ENCODE results near the gene PLXNA4. TPM values are rescaled to one million over a fixed set of nuclear protein-coding genes. Genes with fewer than 3 reads are reported as not detected.

The PLXNA4 gene
- polyA plus RNA-seq, 3 donors, result 14.2 to 15.0 (median 14.6) TPM

DNA sequence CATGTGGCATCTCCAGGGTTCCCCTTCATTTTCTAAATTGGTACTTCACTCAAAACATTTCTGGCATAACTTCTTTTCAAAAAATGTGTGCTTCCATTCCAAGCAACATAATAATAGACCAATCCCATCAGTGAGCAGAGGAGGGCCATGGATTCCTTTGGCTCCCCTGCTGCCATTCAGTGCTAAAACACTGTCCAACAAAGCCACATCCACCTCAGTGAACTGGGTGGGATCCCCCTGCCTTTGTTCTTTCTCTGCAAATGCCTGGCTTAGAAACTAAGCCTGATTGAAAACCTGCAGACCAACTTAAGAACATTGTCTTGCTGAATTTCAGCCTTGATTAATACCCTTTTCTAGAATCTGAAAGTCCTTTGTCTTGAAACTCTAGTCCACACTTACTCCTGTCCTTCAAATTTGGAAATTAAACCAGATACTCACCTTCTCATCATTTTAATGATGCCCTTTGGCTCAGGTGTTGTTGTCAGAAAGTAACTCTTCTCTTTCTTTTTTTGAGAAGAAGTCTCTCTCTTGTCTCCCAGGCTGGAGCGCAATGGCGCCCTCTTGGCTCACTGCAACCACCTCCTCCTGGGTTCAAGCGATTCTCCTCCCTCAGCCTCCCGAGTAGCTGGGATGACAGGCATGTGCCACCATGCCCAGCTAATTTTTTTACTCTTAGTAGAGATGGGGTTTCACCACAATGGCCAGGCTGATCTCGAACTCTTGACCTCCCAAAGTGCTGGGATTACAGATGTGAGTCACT lies 132.3 kb downstream of the PLXNA4 start:
- DNase-seq, result no peak

DNA sequence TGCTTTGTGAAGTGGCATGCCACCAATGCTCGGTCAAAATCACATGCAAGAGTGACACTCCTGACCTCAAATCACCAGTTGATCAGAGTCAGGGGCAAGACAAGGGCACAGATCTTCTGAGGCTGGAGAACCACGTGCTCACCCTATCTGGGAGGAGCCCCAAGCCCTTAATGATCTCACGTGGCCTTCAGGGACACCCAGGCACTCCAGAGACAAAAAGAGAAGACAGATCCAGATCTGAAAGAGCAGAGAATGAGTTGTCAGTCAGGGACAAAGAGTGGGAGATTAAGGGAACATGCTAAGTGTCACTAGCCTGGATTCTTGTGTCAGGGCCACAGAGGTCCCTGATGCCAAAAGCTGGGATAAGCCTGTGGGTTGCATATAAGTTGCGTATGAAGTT lies 134.3 kb downstream of the PLXNA4 start:
- no peak for DNase-seq

DNA sequence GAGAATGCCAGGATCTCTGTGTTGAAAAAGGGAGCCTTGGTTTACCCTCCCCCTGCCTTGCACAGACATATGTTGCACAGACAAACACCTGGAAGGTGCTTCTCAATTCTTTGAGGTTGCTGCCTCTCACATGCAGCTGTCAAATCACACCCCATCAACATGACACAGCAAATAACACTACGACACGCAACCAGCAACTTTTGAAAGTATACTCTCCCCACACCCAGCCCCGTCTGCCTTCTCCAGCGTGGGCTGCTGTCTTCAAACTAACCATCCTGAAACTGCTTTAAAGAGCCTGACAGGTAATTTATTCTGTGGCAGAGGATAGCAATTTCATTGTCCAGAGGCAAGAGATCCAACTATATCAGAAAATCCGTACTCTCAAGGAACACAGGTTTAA lies 136.1 kb downstream of the PLXNA4 start:
- DNase-seq, result no peak

DNA sequence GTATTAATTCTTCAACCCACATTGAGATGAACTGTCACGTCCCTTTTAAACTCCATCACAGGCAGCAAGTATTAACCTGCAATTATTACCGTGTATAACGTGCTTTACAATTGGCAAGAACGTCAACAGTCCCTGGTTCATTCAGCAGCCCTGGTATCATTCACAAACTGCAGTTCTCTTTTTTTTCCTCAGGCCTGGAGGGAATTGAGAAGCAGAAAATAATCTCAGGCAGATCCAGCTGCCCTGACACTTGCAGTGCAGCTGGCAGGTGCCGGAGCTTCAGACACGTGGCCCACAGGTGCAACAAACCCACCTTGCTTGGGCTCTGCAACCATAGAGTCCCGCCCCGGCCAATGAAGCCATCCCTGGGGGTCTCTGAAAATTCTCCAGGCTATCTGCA lies 137.3 kb downstream of the PLXNA4 start:
- DNase-seq, result no peak

DNA sequence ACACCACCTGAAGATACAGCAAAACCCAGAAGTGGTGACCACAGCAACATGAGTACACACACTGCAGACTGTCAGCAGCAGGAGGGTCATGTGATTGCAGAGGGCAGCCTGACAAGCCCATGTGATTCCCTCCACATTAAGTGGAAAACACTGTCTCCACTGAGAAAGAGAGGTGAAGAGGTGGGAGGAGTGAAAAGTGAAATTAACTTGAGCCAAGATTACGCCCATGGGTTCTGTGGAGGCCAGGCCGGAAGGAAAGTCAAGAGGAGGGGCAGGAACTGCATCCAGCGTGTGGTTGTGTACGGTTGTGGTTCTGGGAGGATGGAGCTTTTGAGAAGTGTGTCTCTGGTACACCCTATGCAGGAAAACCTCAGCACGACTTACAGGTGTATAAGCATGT lies 138.5 kb downstream of the PLXNA4 start:
- DNase-seq, result no peak

DNA sequence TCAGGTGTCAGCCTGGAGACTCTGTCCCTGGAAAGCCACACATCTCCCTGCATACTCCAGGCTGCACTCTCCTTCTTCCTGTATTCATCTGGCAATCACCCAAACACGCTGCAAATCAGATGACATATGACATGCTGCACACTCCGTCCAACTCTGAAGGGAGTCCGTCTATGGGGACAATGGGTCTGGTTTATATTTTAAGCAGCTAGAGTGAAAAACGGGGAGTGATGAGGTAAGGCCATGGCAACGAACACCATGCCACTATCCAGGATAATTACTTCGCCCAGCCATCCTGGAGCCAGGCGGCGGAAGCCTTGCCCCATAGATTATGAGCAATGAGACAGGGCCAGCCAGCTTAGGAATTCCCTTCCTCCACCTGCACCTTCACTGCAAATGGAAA lies 140.1 kb downstream of the PLXNA4 start:
- DNase-seq, result no peak

DNA sequence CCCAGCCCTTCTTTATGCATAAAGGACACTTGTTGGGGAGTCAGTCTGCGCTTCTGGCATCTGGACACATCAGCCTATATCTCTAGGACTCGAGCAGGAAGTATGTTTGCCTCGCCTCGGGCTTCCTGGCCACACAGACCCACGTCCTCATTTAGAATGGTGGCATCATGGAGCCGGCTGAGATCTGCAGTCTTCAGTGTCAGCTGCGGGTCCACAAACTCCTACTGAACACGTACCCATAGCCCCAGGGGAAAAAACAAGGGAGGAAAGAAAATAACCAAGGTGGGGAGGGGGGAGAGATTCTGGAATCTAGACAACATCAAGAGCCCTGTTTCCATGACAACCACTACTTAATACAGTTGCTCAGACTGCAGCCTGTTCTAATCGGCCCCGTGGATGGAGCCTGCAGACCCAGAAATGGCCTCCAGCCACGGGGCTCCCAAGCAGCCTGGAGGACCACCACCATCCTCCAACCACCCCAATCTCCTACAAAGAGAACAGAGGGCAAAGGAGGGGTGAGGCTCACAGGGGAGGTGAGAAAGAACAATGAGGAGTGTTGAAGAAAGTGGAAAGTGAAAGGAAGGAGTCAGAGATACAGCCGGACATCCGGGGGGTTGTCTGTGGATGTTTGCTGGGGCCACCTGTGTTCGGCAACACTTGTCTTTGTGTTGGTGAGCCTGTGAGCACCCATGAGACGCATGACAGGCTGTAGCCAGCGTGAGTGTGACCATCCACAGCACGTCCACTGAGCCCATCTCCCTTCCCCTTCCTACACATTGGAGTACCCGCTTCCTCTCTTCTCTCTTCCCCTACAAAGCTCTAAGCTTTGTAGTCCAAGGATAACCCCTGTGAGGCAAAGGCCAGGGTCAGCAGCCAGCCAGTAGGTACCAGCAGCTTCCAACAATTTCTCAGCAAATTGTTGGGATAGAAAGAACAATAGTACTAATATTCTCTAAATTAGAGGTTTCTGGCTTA lies 141.0 kb downstream of the PLXNA4 start:
- DNase-seq, result no peak

DNA sequence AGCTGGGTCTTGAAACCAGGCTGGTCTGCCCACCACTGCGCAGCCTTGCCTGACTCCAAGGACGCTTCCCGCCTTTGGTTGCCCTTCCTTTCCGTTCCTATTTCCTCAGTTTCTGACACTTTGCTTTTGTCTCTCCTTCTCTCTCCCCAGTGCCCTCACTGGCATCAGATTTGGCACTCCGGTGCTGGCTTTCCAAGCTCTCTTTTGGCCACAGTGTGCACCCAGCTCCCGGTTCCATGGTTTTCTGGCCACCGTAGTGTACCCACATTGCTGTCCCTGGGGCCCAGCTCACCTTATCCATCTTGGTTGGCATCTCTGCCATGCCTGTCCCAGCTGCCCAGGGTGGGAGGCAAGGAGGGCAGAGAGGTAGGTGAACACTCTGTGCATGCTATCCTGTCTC lies 142.2 kb downstream of the PLXNA4 start:
- DNase-seq, result no peak

DNA sequence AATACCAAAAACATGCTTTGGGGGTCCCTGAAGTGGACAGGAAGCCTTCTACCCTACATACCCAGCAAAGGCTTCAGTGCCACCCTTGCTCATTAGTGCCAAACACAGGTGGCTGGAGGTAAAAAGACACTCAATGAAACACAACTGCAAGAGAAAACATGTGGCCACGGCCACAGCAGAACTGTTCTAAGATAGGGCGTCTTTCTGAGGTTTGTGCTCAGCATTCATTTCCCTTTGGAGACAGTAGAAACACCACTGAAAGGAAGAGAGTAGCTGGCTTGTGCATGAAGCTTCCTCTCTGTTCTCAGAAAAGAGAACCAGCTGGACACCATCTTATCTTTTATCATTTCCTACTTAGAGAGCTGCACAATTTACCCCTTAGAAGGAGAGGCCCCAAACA lies 143.0 kb downstream of the PLXNA4 start:
- no peak for DNase-seq

DNA sequence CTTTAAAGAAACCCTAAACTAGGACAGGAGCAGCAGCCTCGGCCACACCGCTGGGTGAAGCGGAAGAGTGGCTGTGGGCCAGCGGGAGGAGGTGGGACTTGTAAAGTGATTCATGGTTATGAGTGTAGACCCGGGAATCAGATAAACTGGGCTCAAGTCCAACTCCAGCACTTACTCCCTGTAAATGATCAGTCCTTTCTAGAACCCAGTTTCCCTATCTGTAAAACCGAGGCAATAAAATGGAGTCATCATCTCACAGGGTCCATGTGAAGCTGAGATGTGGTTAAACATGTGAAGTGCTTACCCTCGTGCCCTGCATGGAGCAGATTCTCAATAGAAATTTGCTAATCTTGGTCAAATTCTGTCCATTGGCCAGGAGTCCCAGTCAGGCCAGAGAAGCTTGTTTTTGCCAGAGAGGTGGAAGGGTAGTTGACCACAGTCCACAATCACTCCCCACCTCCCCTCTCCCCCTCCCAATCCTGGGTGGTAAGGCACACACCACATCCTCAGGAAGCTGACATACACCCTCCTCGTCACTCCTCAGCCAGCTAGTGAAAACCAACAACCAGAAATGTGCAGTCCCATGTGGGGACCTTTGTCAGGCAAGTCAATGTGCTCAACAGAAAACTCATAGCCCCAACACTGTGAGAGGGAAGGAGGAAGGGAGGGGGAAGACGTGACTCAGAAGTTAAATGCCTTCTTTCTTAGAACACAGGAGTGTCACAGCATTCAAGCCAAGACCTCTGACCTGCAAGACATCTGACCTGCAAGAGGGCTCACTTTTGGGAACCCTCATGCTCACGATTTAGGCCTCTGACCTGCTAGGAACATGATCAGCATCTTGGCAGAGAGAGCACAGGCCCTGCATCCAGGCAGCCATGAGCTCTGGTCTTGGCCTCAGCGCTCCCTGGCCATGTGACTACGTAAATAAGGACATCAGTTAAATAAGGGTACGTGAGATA lies 145.1 kb downstream of the PLXNA4 start:
- no peak for DNase-seq

DNA sequence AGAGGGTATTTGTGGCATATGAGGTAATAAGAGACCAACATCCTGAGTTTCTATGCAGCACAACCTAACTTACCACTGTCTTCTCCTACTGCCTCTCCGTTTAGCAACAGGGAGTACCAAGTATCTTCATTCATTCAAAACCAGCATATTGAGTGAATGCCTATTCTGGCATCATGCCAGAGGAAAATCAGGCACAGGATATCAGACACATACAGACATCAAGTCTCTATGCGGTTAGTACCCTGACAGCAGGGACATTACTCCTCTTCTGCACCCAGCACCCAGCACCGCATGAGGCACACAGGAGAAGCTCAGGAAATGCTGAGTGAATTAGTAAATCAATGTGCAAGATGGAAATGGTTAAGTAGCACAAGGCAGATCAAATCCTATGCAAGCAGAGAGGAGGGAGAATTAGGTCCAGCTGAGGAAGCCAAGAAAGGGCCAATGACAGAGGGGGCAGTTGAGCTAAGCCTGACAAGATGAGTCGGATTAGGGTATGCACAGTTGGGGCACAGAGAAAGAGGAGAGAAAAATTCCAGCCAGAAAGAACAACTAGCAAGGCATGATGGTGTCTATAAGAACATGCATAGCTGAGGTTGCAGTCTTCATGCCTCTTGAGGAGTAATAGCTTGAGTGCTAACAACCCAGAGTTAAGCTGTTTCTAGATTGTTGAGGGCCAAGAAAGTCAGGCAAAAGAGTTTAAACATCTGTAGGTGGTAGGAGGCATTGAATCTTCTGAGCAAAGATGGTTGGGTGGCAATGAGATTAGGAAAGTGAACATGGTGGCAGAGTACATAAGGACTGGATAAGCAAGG lies 146.0 kb downstream of the PLXNA4 start:
- DNase-seq, result no peak

DNA sequence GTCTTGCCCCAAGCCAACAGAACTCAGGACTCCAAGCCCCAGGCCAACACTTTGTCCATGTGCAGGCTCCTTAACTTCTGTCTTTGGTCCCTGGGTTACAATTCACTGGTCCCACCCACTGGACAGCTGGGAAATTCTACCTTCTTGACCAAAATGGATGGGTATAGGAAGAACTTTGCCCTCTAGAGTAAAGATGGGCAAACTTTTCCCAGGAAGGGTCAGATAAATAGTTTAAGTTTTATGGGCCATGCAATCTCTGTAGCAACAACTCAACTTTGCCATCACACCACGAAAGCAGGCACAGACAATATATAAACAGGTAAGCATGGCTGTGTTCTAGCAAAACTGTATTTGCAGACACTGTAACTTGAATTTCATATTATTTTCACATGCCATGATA lies 147.1 kb downstream of the PLXNA4 start:
- DNase-seq, result no peak

DNA sequence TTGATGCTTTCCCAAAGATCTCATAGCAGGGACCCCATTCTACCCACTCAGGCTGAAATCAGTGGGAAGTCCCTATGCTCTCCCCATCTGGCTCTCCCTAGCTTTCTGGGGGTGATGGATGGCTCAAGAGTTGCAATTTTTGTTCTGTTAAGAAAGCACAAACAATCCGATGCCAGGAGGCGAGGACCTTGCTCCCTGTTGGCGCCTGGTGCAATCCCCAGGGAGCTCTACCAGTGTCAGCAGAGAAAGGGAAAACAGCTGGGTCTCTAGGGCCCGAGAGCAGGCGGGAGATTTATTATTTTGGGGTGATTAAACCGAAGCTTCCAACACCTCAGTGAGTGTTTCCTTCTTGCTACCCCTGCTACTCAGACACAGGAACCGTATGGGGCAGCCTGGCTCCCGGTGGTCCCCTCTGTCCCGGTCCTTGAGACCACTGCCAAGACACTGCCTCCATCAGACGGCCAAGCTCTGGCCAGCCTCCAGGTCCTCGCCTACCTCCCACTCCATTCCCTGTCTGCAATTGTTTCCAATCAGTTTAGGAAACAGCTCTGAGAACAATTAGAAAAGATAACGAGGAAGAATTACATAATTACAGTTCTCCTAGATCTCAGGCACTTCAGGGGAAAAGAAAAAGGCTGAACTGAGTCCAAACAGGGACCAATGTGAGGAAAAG lies 147.9 kb downstream of the PLXNA4 start:
- DNase-seq, result no peak

DNA sequence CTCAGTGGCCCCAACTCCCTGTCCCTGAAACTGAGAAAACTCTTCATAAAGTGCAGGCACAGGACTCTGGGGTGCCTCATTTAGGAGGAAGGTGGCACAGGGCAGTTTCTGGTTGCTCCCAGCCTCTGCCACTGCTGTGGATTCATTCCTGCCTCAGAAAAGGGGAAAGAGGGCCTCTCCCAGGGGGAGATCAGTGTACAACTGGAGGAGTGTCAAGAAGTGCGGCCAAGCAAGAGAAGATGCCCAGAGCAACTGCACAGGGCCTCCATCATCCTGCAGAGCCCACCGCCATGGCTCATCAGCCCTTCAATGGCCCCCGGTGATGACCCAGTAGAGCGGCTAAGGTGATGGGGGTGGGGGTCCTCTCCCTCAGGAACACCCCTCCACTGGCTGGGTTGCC lies 150.3 kb downstream of the PLXNA4 start:
- no peak for DNase-seq

DNA sequence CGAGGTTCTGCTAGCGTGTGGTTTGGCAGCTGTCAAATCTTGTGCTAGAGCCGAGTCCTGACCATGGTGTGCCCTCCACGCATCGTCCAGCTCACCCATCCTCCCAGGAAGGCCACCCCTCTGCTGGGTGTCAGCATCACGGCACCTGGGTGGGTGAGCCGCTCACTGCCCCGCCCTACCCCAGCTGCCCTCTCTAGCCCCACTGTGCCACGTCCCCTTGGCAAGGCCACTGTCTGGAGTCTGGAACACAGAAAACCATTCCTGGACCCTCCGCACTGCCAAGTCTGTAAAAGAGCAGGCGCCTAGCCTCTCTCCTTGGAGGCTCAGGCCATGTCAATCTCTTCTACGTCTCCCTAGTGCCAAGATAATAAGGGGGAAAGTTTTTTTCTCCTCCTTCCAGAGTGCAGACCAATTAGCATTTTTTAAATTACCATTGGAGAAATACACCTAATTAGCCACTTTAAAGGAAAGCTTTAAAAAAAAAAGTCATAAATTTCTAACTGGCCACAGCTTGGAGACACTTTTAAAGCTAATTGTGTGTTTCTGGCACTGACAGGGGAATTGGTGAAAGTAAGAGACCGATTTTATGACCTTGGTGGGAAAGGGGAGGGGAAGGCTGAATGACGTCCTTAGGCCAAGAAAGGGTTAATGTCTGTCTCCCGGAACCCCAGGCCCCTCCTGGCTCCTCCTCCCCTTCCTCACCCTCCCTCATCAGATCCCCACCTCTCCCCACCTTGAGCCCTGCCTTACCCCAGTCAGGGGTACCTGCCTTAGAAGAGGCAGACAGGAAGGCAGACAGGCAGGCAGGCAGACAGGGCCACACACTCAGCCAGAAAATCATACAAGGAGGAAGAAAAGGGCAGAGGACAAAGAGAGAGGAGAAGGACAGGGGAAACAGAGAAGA lies 151.2 kb downstream of the PLXNA4 start:
- no peak for DNase-seq

DNA sequence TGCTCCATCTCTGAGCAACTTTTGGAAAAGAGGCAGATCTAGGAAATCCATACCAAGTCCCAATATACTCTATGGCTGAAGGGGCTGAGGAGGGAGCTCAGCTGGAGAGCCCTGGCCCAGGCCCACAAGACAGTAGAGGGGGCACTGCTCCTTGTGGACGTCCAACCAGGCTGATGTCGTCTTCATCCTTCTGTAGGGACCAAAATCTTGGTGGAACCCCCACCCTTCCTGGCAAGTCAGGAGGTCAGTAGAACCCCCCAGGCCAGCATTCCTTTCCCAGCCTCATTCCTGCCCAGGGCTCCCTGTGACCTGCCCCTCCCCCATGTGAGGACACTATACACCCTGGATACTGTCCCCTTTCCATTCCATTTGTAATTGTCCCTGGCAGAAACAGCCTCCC lies 152.0 kb downstream of the PLXNA4 start:
- no peak for DNase-seq

DNA sequence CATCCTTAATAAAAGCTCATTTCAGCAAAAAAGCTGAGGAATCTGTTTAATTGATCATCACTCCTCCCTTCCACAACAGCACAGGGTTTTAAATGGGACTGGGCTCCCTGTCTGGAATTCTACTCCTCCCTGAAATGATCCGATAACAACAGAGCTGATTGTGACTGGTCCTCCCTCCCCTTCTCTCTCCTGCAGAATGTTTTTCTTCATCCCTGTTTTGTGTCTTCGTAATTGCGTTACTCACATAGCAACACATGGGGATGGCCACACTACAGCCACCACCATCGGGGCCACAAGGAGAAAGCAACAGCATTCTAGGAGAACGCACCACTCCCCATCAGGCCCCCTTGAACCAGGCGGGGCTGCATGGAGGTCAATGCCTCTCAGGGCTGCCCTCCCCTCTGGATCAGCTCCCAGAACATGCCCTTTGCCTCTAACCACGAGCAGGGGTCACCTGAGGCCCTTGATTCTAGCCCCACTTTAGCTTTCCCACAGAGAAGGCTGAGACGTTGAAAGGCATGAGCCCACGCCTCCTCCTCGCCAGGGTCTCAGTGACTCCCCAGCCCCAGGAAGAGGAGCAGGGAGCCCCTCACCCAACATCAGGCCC lies 152.6 kb downstream of the PLXNA4 start:
- no peak for DNase-seq

DNA sequence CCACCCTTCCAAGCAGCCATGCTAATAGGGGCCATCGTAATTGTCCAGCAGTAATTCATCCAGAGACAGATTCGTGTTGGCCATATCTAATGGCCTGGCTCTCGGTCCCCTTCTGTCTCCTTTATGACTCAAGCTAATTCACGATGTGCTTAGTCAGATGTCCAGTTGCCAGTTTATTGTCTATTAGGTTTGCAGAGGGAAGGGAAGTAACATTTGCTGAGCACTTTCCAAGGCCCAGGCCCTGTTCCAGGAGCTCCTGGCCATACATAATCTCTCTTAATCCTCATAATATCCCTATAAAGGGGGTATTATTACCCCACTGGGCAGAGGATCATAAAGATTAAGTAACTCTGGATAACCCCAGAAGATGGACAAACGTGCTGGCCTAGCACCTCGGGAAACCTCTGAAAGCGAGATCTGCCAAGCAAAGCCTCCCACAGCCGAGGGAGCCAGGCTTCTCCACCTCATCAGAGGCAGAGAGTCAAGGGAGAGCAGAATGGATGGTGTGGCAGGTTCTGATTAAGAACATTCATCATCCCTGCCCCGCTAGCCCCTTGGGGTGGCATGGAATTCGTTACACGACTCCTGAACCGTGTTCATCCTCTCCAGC lies 153.7 kb downstream of the PLXNA4 start:
- DNase-seq, result peak; percentile 67
